HG02870 (cell line): ENCODE measurements around the gene ZNF750.

Source experiments
- ATAC-seq: cut with Tn5 transposase; IDR thresholded peaks from one replicate; pipeline ENCODE4 v1.9.1; 2021; ENCODE audit warnings: mild to moderate bottlenecking, moderate library complexity; ENCODE audit not compliant: unreplicated experiment

Gene ZNF750

GRCh38 chr17:82815354-82815753 lies 24.5 kb downstream of the ZNF750 start:
- ATAC-seq: no peak

- no peak for ATAC-seq
Observed at GRCh38 chr17:82814834-82815233, 25.0 kb downstream of the ZNF750 start.

GRCh38 chr17:82813299-82814051 lies 26.3 kb downstream of the ZNF750 start:
- no peak for ATAC-seq

- no peak for ATAC-seq
Observed at GRCh38 chr17:82812601-82813000, 27.2 kb downstream of the ZNF750 start.

- ATAC-seq: no peak
Observed at GRCh38 chr17:82812058-82812457, 27.8 kb downstream of the ZNF750 start.

- no peak for ATAC-seq
Observed at GRCh38 chr17:82810644-82811430, 29.0 kb downstream of the ZNF750 start.

GRCh38 chr17:82808921-82809905 lies 30.6 kb downstream of the ZNF750 start:
- no peak for ATAC-seq

- no peak for ATAC-seq
Observed at GRCh38 chr17:82808006-82808405, 31.8 kb downstream of the ZNF750 start.

- no peak for ATAC-seq
Observed at GRCh38 chr17:82807562-82807961, 32.3 kb downstream of the ZNF750 start.

- no peak for ATAC-seq
Observed at GRCh38 chr17:82807101-82807500, 32.7 kb downstream of the ZNF750 start.

GRCh38 chr17:82806645-82807044 lies 33.2 kb downstream of the ZNF750 start:
- ATAC-seq: no peak

GRCh38 chr17:82805823-82806222 lies 34.0 kb downstream of the ZNF750 start:
- ATAC-seq: no peak

- no peak for ATAC-seq
Observed at GRCh38 chr17:82805254-82805653, 34.6 kb downstream of the ZNF750 start.

GRCh38 chr17:82804442-82805191 lies 35.2 kb downstream of the ZNF750 start:
- no peak for ATAC-seq

GRCh38 chr17:82803606-82804005 lies 36.2 kb downstream of the ZNF750 start:
- ATAC-seq: no peak

- ATAC-seq: no peak
Observed at GRCh38 chr17:82803185-82803584, 36.6 kb downstream of the ZNF750 start.

GRCh38 chr17:82802075-82802780 lies 37.6 kb downstream of the ZNF750 start:
- ATAC-seq: no peak

- ATAC-seq: no peak
Observed at GRCh38 chr17:82801377-82801970, 38.3 kb downstream of the ZNF750 start.

GRCh38 chr17:82800885-82801284 lies 38.9 kb downstream of the ZNF750 start:
- no peak for ATAC-seq
